ENCODE data around the gene PRSS22. TPM values are rescaled to one million over a fixed set of nuclear protein-coding genes. Genes with fewer than 3 reads are reported as not detected.

The PRSS22 gene
- total RNA-seq, 1 donor from 2014 or later = not detected

- H3K27me3 Mint-ChIP-seq = peaks cover 27% of the 10 kb centered on the region
- H3K36me3 Mint-ChIP-seq (ENCODE audit: low read depth) = no peaks in the 10 kb centered on the region
- no peak overlapping the region for H3K4me3 Mint-ChIP-seq
- H3K9me3 Mint-ChIP-seq = no peaks in the 10 kb centered on the region
- POLR2A ChIA-PET = no interaction called here
- DNase-seq (no peak), ATAC-seq (ENCODE audit: low read depth) (no peak)
- intact Hi-C loops (cut with micrococcal nuclease) = no loop called here
- no peak overlapping the region for H3K27ac Mint-ChIP-seq
- CTCF ChIA-PET = no interaction called here
- no peak for TF ChIP-seq CTCF (IDR thresholded peaks at IDR 0.05)
- peaks cover 4% of the 10 kb centered on the region for H3K4me1 Mint-ChIP-seq
Observed at GRCh38 chr16:2860826-2861567, 3.0 kb upstream of the PRSS22 start.

- CTCF ChIA-PET = no interaction called here
- no peak for ATAC-seq (ENCODE audit: low read depth)
- no peaks in the 10 kb centered on the region for H3K36me3 Mint-ChIP-seq (ENCODE audit: low read depth)
- intact Hi-C loops (cut with micrococcal nuclease) = no loop called here
- no peak for TF ChIP-seq CTCF (IDR thresholded peaks at IDR 0.05)
- H3K4me1 Mint-ChIP-seq = peaks cover 4% of the 10 kb centered on the region
- H3K4me3 Mint-ChIP-seq = no peak overlapping the region
- no peak overlapping the region for H3K27ac Mint-ChIP-seq
- POLR2A ChIA-PET = no interaction called here
- H3K9me3 Mint-ChIP-seq = peaks cover under 1% of the 10 kb centered on the region
- H3K27me3 Mint-ChIP-seq = peaks cover 26% of the 10 kb centered on the region
- no peak for DNase-seq
Observed at GRCh38 chr16:2859686-2860265, 1.8 kb upstream of the PRSS22 start.

DNA sequence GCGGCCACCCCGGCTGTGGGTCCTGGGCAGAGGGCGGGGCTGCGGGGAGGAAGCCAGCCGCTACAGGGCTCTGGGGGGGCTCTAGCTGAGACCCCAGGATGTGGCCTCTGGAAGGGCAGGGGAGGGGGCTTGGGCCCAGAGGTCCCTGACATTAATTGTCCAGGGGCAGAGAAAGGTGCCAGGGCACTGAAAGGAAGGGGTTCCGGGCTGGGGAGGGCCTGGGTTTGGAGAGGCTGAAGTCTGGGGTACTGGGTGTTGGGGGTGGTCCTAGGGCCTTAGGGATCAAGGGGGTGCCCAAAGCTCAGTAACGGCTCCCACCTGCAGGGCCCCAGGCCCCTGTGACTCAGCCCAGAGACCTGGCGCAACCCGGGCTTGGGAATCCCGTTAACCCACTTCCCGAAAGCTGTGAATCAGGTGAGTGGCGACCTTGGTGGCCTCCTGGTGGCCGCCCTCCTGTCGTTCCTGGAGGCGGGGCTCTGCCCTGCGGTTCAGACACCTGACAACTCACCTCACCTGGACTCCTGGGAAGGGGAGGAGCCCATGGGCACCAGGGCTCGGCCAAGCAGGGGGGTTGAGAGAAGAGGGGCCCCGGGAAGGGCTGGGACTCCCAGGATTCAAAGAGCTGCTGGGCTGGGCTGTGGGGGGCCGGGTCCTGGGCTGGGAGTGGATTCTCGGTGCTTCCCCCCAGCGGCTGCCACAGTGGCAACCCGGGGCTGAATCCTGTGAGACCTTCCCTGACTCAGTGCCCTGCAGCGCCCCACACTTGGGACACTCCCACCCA lies 465 bp upstream of the PRSS22 start:
- peaks cover 28% of the 10 kb centered on the region for H3K27me3 Mint-ChIP-seq
- ATAC-seq (ENCODE audit: low read depth) (no peak), DNase-seq (no peak)
- ChIA-PET POLR2A (no interaction called here), CTCF (no interaction called here)
- intact Hi-C loops (cut with micrococcal nuclease) = no loop called here
- H3K27ac Mint-ChIP-seq = no peak overlapping the region
- peaks cover 10% of the 10 kb centered on the region for H3K9me3 Mint-ChIP-seq
- TF ChIP-seq CTCF (IDR thresholded peaks at IDR 0.05) = no peak
- no peak overlapping the region for H3K4me3 Mint-ChIP-seq
- H3K36me3 Mint-ChIP-seq (ENCODE audit: low read depth) = no peaks in the 10 kb centered on the region
- H3K4me1 Mint-ChIP-seq = peaks cover 4% of the 10 kb centered on the region

GRCh38 chr16:2856686-2857450 lies 1.1 kb downstream of the PRSS22 start:
- no peak for DNase-seq
- H3K4me3 Mint-ChIP-seq = no peak overlapping the region
- peaks cover 4% of the 10 kb centered on the region for H3K4me1 Mint-ChIP-seq
- POLR2A ChIA-PET = no interaction called here
- intact Hi-C loops (cut with micrococcal nuclease) = no loop called here
- TF ChIP-seq CTCF (IDR thresholded peaks at IDR 0.05) = no peak
- H3K36me3 Mint-ChIP-seq (ENCODE audit: low read depth) = no peaks in the 10 kb centered on the region
- CTCF ChIA-PET = no interaction called here
- no peak for ATAC-seq (ENCODE audit: low read depth)
- H3K27me3 Mint-ChIP-seq = peaks cover 28% of the 10 kb centered on the region
- peaks cover 10% of the 10 kb centered on the region for H3K9me3 Mint-ChIP-seq
- no peak overlapping the region for H3K27ac Mint-ChIP-seq
